Ovary (tissue), 9 donors: Measurements from ENCODE around the gene ABL1. TPM values are rescaled to one million over a fixed set of nuclear protein-coding genes. Genes with fewer than 3 reads are reported as not detected.

Source experiments
- DNase-seq, 5 donors: peaks; one replicate each; pipeline ENCODE4 v3.0.0-alpha.2; 2019 to 2020
- H3K27ac ChIP-seq, 2 donors: fragments of 200-600 bp; one replicate each; pipeline versions ENCODE4 v1.5.1 to v1.8.0; 2019 to 2022
- H3K27me3 ChIP-seq: fragments of 200-600 bp; one replicate; pipeline ENCODE4 v1.8.0; 2022
- H3K36me3 ChIP-seq: fragments of 200-600 bp; sonication (generic); one replicate; pipeline ENCODE4 v1.5.1; 2019
- H3K4me1 ChIP-seq: one replicate; pipeline ENCODE4 v1.8.1; 2013; ENCODE audit warnings: mild to moderate bottlenecking, moderate library complexity; ENCODE audit not compliant: insufficient read depth
- H3K4me3 ChIP-seq: fragments of 200-600 bp; sonication (generic); one replicate; pipeline ENCODE4 v1.5.1; 2017
- H3K9me3 ChIP-seq, 2 donors: fragments of 200-600 bp in 1 of 2; sonication (generic) in 1 of 2; one replicate each; pipeline versions ENCODE4 v1.5.1 to v1.8.1; 2013 to 2019; ENCODE audit warnings: mild to moderate bottlenecking in 1 of 2, moderate library complexity in 1 of 2
- CTCF ChIP-seq, 3 donors: fragments of 450-650 bp in 2 of 3; fragments of 200-600 bp in 1 of 3; IDR thresholded peaks; one replicate each; pipeline versions ENCODE4 v1.5.1 to v1.8.0; 2016 to 2022; ENCODE audit warnings: antibody characterized with exemption in 3 of 3, mild to moderate bottlenecking in 1 of 3
- EP300 ChIP-seq: sonication (generic); formaldehyde crosslinking; IDR thresholded peaks from one replicate; pipeline ENCODE4 v1.6.1; 2017; ENCODE audit warnings: antibody characterized with exemption
- POLR2A ChIP-seq: fragments of 450-650 bp; IDR thresholded peaks from one replicate; pipeline ENCODE4 v1.6.1; 2017; ENCODE audit warnings: antibody characterized with exemption, mild to moderate bottlenecking, moderate library complexity
- WGBS, 3 donors: extraction: QIAGEN DNeasy Blood & Tissue Kit in 1 of 3; methylation state at CpG; one replicate each; pipeline versions ENCODE4 v1.1.5 to v1.1.7; 2013 to 2017; 5-methylcytosine and 5-hydroxymethylcytosine counted together
- intact Hi-C, 4 donors: fragments of 100-400 bp; cut with DNase I; formaldehyde crosslinking; loops; one replicate each; pipeline versions ENCODE4 v1.11.0 to v1.15.1; 2022 to 2023
- polyA plus RNA-seq, 2 donors: library from polyadenylated mRNA; stranded (reverse); fragments of 200-250 nt in 1 of 2; fragments of 350-450 nt in 1 of 2; fragmentation: Illumina TruSeq in 1 of 2; extraction: RNeasy Lipid Tissue Mini Kit (QIAGEN cat#74804) in 1 of 2; gene quantifications; one replicate each; pipeline ENCODE4 v1.2.3, GENCODE V29; 2013 to 2014
- total RNA-seq, 7 donors: library from RNA; depleted of rRNA in 2 of 7; stranded (reverse); fragments of >200 nt in 2 of 7; fragmentation: NEBNext Ultra II Directional in 3 of 7; extraction: Animal tissue kit (Norgen Biotek cat#: 25700) in 3 of 7; gene quantifications; one replicate each; pipeline versions ENCODE4 v1.1.0 to v1.2.4, GENCODE V29; 2016 to 2023
- donor health status: DM: no; HTN: no; CAD: no; lungs with moderate emphysema.
- donor health status: DM: no; HTN: no; CAD: no.
- donor health status: Bipolar disorder and iron deficiency.
- donor health status: DM: yes; HTN: yes; CAD: no.
- donor health status: DM: no; HTN: no; CAD: no.
- donor health status: DM: yes; HTN: yes; CAD: no.

Gene ABL1
- total and polyA plus RNA-seq, 9 donors, result 39.4 to 112 (median 75.1) TPM

- H3K27ac ChIP-seq, result no peak overlapping the region
- TF ChIP-seq EP300 (no peak), CTCF (IDR thresholded peaks at IDR 0.05) (no peak), POLR2A (no peak)
- no peaks in the 10 kb centered on the region for H3K27me3 ChIP-seq
- H3K36me3 ChIP-seq, result no peaks in the 10 kb centered on the region
- H3K9me3 ChIP-seq, result no peaks in the 10 kb centered on the region
- WGBS, 3 donors, result 74 to 80% (median 77%) methylated on average over 6 of the region's 6 CpGs
- no peak overlapping the region for H3K4me3 ChIP-seq
- peaks cover 5% of the 10 kb centered on the region for H3K4me1 ChIP-seq
- DNase-seq, result no peak
- intact Hi-C loops, result loop anchor here (5.0 to 10.0 kb wide), 5 partner anchors 92 to 400 kb away; no protein-coding TSS in a partner anchor
Measured at GRCh38 chr9:130864541-130864940, 29.5 kb downstream of the ABL1 start.

- Histone ChIP-seq H3K27ac (no peak overlapping the region), H3K36me3 (no peaks in the 10 kb centered on the region), H3K4me3 (no peak overlapping the region), H3K27me3 (no peaks in the 10 kb centered on the region), H3K9me3 (no peaks in the 10 kb centered on the region), H3K4me1 (peaks cover 4% of the 10 kb centered on the region)
- intact Hi-C loops, result loop anchor here in 3 of 4 donors (5.0 to 10.0 kb wide), 5 partner anchors 76 to 401 kb away; no protein-coding TSS in a partner anchor
- peak in 1 of 5 donors; percentile 0 for DNase-seq
- no peak for TF ChIP-seq POLR2A
- TF ChIP-seq EP300, result no peak
- TF ChIP-seq CTCF (IDR thresholded peaks at IDR 0.05), result no peak
- 94 to 99% (median 97%) methylated on average over 3 of the region's 3 CpGs for WGBS, 3 donors
Measured at GRCh38 chr9:130865921-130866320, 30.9 kb downstream of the ABL1 start.

- DNase-seq, result peak in 4 of 5 donors; percentile 62 to 72 (median 66)
- H3K27ac ChIP-seq, result no peak overlapping the region
- H3K27me3 ChIP-seq, result no peaks in the 10 kb centered on the region
- no peaks in the 10 kb centered on the region for H3K9me3 ChIP-seq
- H3K4me3 ChIP-seq, result no peak overlapping the region
- H3K36me3 ChIP-seq, result no peaks in the 10 kb centered on the region
- 45 to 50% (median 47%) methylated on average over 4 of the region's 4 CpGs for WGBS, 3 donors
- peaks cover 10% of the 10 kb centered on the region for H3K4me1 ChIP-seq
- peak; percentile 33 to 74 (median 68) for TF ChIP-seq CTCF (IDR thresholded peaks at IDR 0.05)
- TF ChIP-seq POLR2A, result no peak
- no peak for TF ChIP-seq EP300
- intact Hi-C loops, result loop anchor here in 3 of 4 donors (5.0 to 10.0 kb wide), 5 partner anchors 76 to 402 kb away; no protein-coding TSS in a partner anchor
Measured at GRCh38 chr9:130866474-130866965, 31.5 kb downstream of the ABL1 start.

- H3K4me1 ChIP-seq, result peaks cover 10% of the 10 kb centered on the region
- no peak overlapping the region for H3K27ac ChIP-seq
- peak in 1 of 5 donors; percentile 31 for DNase-seq
- H3K9me3 ChIP-seq, result no peaks in the 10 kb centered on the region
- TF ChIP-seq CTCF (IDR thresholded peaks at IDR 0.05), result no peak
- 81 to 86% (median 84%) methylated on average over 9 of the region's 9 CpGs for WGBS, 3 donors
- intact Hi-C loops, result loop anchor here in 3 of 4 donors (5.0 to 10.0 kb wide), 5 partner anchors 75 to 403 kb away; no protein-coding TSS in a partner anchor
- H3K36me3 ChIP-seq, result no peaks in the 10 kb centered on the region
- no peaks in the 10 kb centered on the region for H3K27me3 ChIP-seq
- H3K4me3 ChIP-seq, result no peak overlapping the region
Measured at GRCh38 chr9:130867556-130867955, 32.5 kb downstream of the ABL1 start.
